HepG2 (cell line): Measurements from ENCODE around the gene ASB14. TPM values are rescaled to one million over a fixed set of nuclear protein-coding genes. Genes with fewer than 3 reads are reported as not detected.

Experiments
- AGO1 ChIP-seq: fragments of 200-400 bp; formaldehyde crosslinking; IDR thresholded peaks from 2 replicates; pipeline ENCODE4 v1.6.1; 2017; ENCODE audit warnings: mild to moderate bottlenecking, low read depth, low read length, moderate library complexity; ENCODE audit not compliant: poor library complexity, severe bottlenecking
- EEA1 ChIP-seq: sonication (generic); formaldehyde crosslinking; IDR thresholded peaks from 2 replicates; pipeline ENCODE4 v1.5.1; 2020; ENCODE audit warnings: mild to moderate bottlenecking, missing genetic modification reagents, borderline replicate concordance
- EZH2 ChIP-seq: conservative IDR thresholded peaks from 2 replicates; pipeline ENCODE4 v1.6.1; 2012; ENCODE audit warnings: mild to moderate bottlenecking, low read depth, low read length, moderate library complexity
- FOXO1 ChIP-seq: sonication (generic); formaldehyde crosslinking; IDR thresholded peaks from 2 replicates; pipeline ENCODE4 v1.4.0; 2020; ENCODE audit warnings: missing genetic modification reagents
- GATAD1 ChIP-seq: IDR thresholded peaks from 2 replicates; pipeline ENCODE4 v1.6.1; 2016; ENCODE audit warnings: missing genetic modification reagents, missing compliant biosample characterization
- HNRNPK ChIP-seq: fragments of 200-400 bp; formaldehyde crosslinking; IDR thresholded peaks from 2 replicates; pipeline ENCODE4 v1.6.1; 2018; ENCODE audit warnings: low read length, low read depth, moderate library complexity, mild to moderate bottlenecking; ENCODE audit not compliant: poor library complexity, severe bottlenecking
- KMT2B ChIP-seq: IDR thresholded peaks from 2 replicates; pipeline ENCODE4 v1.6.1; 2016; ENCODE audit warnings: missing genetic modification reagents, missing compliant biosample characterization
- MEIS1 ChIP-seq: sonication (generic); formaldehyde crosslinking; IDR thresholded peaks from 2 replicates; pipeline ENCODE4 v1.9.0; 2021; ENCODE audit warnings: mild to moderate bottlenecking, missing genetic modification reagents, moderate library complexity, borderline replicate concordance
- NAIF1 ChIP-seq: sonication (generic); formaldehyde crosslinking; IDR thresholded peaks from 2 replicates; pipeline ENCODE4 v1.5.0; 2020; ENCODE audit warnings: mild to moderate bottlenecking, missing genetic modification reagents, borderline replicate concordance
- NFYC ChIP-seq: IDR thresholded peaks from 2 replicates; pipeline ENCODE4 v1.6.1; 2016; ENCODE audit warnings: missing genetic modification reagents, missing compliant biosample characterization
- SMARCC2 ChIP-seq: fragments of 450-650 bp; IDR thresholded peaks from 2 replicates; pipeline ENCODE4 v1.6.1; 2017; ENCODE audit warnings: antibody characterized with exemption, mild to moderate bottlenecking
- TCF7L2 ChIP-seq: IDR thresholded peaks from 2 replicates; pipeline ENCODE4 v1.6.1; 2011; ENCODE audit warnings: mild to moderate bottlenecking, low read depth, low read length, moderate library complexity
- ZFP82 ChIP-seq: sonication (generic); formaldehyde crosslinking; IDR thresholded peaks from 2 replicates; pipeline ENCODE4 v1.5.1; 2020; ENCODE audit warnings: mild to moderate bottlenecking, missing genetic modification reagents, borderline replicate concordance
- ZFX ChIP-seq: sonication (generic); formaldehyde crosslinking; IDR thresholded peaks from 2 replicates; pipeline ENCODE4 v1.4.0; 2020; ENCODE audit warnings: mild to moderate bottlenecking, low read depth, missing genetic modification reagents, moderate library complexity
- ZKSCAN1 ChIP-seq: fragments of 150-350 bp; IDR thresholded peaks from 2 replicates; pipeline ENCODE4 v1.6.1; 2014; ENCODE audit warnings: low read length
- ZNF234 ChIP-seq: sonication (generic); formaldehyde crosslinking; conservative IDR thresholded peaks from 2 replicates; pipeline ENCODE4 v1.5.1; 2020; ENCODE audit warnings: mild to moderate bottlenecking, missing genetic modification reagents
- ZNF292 ChIP-seq: sonication (generic); formaldehyde crosslinking; IDR thresholded peaks from 2 replicates; pipeline ENCODE4 v1.8.1; 2022; ENCODE audit warnings: mild to moderate bottlenecking, low read depth, missing genetic modification reagents, borderline replicate concordance
- ZNF703 ChIP-seq: sonication (generic); formaldehyde crosslinking; IDR thresholded peaks from 2 replicates; pipeline ENCODE4 v1.5.1; 2020; ENCODE audit warnings: missing genetic modification reagents, mild to moderate bottlenecking, moderate library complexity, borderline replicate concordance
- polyA plus RNA-seq, 8 experiments: library from polyadenylated mRNA; depleted of rRNA in 3 of 8; stranded (reverse) in 7 of 8; unstranded in 1 of 8; fragments of >200 nt; fragmentation: Illumina TruSeq in 4 of 8; extraction: Trizol in 4 of 8; gene quantifications; 2 replicates each; pipeline versions ENCODE4 v1.2.1 to v1.2.3, GENCODE V29; 2011 to 2016; ENCODE audit warnings: low read depth in 4 of 8, missing spikeins in 1 of 8, mixed read lengths in 1 of 8; ENCODE audit not compliant: insufficient read depth in 1 of 8
- total RNA-seq, 5 experiments: library from RNA; depleted of rRNA; stranded (reverse); fragments of >200 nt; fragmentation: Illumina TruSeq; extraction: Trizol; gene quantifications; 2 replicates each; pipeline ENCODE4 v1.2.3, GENCODE V29; 2016; ENCODE audit warnings: low read depth in 1 of 5
- TF ChIP-seq, protein P1 (sequence below): IDR thresholded peaks from 2 replicates; pipeline ENCODE4 v1.6.1; 2016; ENCODE audit warnings: low read depth, control low read depth
- TF ChIP-seq, protein P2 (sequence below): sonication (generic); formaldehyde crosslinking; IDR thresholded peaks from 2 replicates; pipeline ENCODE4 v1.5.1; 2020; ENCODE audit warnings: mild to moderate bottlenecking, missing genetic modification reagents
- TF ChIP-seq, protein P3 (sequence below): sonication (generic); formaldehyde crosslinking; IDR thresholded peaks from 2 replicates; pipeline ENCODE4 v1.4.0; 2020; ENCODE audit warnings: missing genetic modification reagents

ASB14 gene
- total and polyA plus RNA-seq, 2 of the 13 experiments (the other 11 are each of a cell fraction or from before 2014, with no cell fraction given) = not detected

DNA sequence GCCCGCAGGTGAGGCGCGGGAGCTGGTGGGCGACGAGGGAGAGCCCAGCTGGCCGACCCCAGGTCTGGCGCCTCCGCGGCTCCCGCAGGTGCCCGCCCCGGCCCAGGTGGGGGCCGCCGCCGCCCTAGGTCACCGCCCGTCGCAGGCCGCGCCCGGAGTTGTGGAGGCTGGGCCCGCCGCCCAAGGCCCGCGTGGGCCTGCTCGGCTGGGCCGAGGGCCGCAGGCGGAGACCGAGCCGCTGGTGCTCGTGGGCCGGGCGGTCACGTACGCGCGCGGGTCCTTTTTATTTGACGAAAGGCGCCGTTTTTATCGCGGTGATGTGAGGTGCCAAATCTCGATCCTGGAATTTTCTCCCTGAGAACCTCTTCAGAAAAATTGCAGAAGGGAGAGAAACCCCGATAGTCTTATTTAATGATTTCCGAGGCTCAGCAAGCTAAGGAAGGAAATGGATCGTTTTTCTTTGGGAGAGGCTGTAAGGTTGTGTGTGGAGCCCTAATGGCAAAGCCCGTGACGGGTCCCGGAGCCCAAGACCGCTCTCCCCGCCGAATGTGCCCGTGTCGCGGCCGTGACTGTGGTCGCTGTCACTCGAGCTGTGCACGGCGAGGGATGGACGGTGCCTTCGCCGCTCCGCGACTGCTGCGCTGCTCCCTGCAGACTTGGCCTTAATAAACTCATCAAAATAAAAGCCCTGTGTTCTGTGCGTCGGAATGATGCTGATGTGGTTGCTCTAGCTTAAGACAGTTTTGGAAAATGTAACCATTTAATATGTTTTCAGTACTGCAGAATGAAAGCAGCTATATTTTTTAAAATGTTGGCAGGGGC is 64.3 kb downstream of the ASB14 start (continued):
- TF ChIP-seq, protein P1, sequence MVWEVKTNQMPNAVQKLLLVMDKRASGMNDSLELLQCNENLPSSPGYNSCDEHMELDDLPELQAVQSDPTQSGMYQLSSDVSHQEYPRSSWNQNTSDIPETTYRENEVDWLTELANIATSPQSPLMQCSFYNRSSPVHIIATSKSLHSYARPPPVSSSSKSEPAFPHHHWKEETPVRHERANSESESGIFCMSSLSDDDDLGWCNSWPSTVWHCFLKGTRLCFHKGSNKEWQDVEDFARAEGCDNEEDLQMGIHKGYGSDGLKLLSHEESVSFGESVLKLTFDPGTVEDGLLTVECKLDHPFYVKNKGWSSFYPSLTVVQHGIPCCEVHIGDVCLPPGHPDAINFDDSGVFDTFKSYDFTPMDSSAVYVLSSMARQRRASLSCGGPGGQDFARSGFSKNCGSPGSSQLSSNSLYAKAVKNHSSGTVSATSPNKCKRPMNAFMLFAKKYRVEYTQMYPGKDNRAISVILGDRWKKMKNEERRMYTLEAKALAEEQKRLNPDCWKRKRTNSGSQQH = no peak
- TF ChIP-seq ZNF703 (CRISPR knock-in tag) = no peak
- TF ChIP-seq NFYC (CRISPR knock-in tag) = no peak
- TF ChIP-seq, protein P2, sequence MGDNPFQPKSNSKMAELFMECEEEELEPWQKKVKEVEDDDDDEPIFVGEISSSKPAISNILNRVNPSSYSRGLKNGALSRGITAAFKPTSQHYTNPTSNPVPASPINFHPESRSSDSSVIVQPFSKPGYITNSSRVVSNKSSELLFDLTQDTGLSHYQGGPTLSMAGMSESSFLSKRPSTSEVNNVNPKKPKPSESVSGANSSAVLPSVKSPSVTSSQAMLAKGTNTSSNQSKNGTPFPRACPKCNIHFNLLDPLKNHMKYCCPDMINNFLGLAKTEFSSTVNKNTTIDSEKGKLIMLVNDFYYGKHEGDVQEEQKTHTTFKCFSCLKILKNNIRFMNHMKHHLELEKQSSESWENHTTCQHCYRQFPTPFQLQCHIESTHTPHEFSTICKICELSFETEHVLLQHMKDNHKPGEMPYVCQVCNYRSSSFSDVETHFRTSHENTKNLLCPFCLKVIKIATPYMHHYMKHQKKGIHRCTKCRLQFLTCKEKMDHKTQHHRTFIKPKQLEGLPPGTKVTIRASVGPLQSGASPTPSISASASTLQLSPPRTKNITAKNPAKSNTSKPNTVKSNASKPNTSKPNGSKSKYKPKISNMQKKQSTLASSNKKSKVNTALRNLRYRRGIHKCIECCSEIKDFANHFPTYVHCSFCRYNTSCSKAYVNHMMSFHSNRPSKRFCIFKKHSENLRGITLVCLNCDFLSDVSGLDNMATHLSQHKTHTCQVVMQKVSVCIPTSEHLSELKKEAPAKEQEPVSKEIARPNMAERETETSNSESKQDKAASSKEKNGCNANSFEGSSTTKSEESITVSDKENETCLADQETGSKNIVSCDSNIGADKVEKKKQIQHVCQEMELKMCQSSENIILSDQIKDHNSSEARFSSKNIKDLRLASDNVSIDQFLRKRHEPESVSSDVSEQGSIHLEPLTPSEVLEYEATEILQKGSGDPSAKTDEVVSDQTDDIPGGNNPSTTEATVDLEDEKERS (CRISPR knock-in tag) = no peak
- TF ChIP-seq EEA1 = no peak
- TF ChIP-seq MEIS1 = peak; percentile 13; the same call in 1 of the 2 replicates
- TF ChIP-seq EZH2 = no peak
- TF ChIP-seq KMT2B (CRISPR knock-in tag) = peak; percentile 39; the same call in 1 of the 2 replicates
- TF ChIP-seq ZFP82 = peak; percentile 59; the same call in 1 of the 2 replicates
- TF ChIP-seq, protein P3, sequence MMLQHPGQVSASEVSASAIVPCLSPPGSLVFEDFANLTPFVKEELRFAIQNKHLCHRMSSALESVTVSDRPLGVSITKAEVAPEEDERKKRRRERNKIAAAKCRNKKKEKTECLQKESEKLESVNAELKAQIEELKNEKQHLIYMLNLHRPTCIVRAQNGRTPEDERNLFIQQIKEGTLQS = no peak
- TF ChIP-seq NAIF1 = no peak
- TF ChIP-seq HNRNPK = no peak
- TF ChIP-seq AGO1 = no peak
- TF ChIP-seq ZNF292 = peak; percentile 61; the same call in 1 of the 2 replicates
- TF ChIP-seq FOXO1 (CRISPR knock-in tag) = no peak
- TF ChIP-seq ZFX = peak; percentile 88
- TF ChIP-seq TCF7L2 = no peak
- TF ChIP-seq SMARCC2 = no peak
- TF ChIP-seq ZNF234 = 0 out of 2 replicates have a peak, but pooled peaks have one; percentile 26
- TF ChIP-seq ZKSCAN1 = peak; percentile 11; the same call in 1 of the 2 replicates
- TF ChIP-seq GATAD1 = no peak
